ENCODE measurements around the gene CASKIN2.

CASKIN2 gene

GRCh38 chr17:75515496-75516254, at the start of gene CASKIN2:
CASKIN2 (minus strand) TSS chr17:75515537; CDS start chr17:75513804, 1,733 bp downstream.
- peak; percentile 33 to 49 for DNase-seq

- no peak for DNase-seq
Measured at GRCh38 chr17:75565066-75565465, 49.7 kb upstream of the CASKIN2 start.

- DNase-seq, result no peak
Measured at GRCh38 chr17:75564195-75564594, 48.9 kb upstream of the CASKIN2 start.

GRCh38 chr17:75563063-75563758, 47.9 kb upstream of the CASKIN2 start:
- no peak for DNase-seq

GRCh38 chr17:75561927-75562603, 46.7 kb upstream of the CASKIN2 start:
- DNase-seq, result no peak

GRCh38 chr17:75559958-75560533, 44.7 kb upstream of the CASKIN2 start:
- DNase-seq, result no peak

GRCh38 chr17:75558666-75559530, 43.6 kb upstream of the CASKIN2 start:
- no peak for DNase-seq

GRCh38 chr17:75557852-75558665, 42.7 kb upstream of the CASKIN2 start:
- no peak for DNase-seq

GRCh38 chr17:75557075-75557851, 41.9 kb upstream of the CASKIN2 start:
- DNase-seq, result no peak

GRCh38 chr17:75555679-75556153, 40.4 kb upstream of the CASKIN2 start:
- no peak for DNase-seq

- DNase-seq, result no peak
Measured at GRCh38 chr17:75553295-75554110, 38.2 kb upstream of the CASKIN2 start.

GRCh38 chr17:75552425-75553294, 37.3 kb upstream of the CASKIN2 start:
- no peak for DNase-seq

GRCh38 chr17:75551266-75551665, 35.9 kb upstream of the CASKIN2 start:
- no peak for DNase-seq

GRCh38 chr17:75550139-75550465, 34.8 kb upstream of the CASKIN2 start:
- no peak for DNase-seq

GRCh38 chr17:75549246-75550138, 34.2 kb upstream of the CASKIN2 start:
- no peak for DNase-seq

- DNase-seq, result no peak
Measured at GRCh38 chr17:75548813-75549212, 33.5 kb upstream of the CASKIN2 start.

- no peak for DNase-seq
Measured at GRCh38 chr17:75547091-75547490, 31.8 kb upstream of the CASKIN2 start.

GRCh38 chr17:75546181-75546580, 30.8 kb upstream of the CASKIN2 start:
- DNase-seq, result no peak

Measured in inflammatory macrophage treated with lipopolysaccharide for 1 hour (primary cell).